GM19455 (cell line): Measurements from ENCODE around the gene FBXW10.
A peak's percentile ranks its signal among the peaks of the same experiment; 100 is the strongest.
"Not testable (repeated sequence)": the region's sequence is repeated elsewhere in the genome, so short reads cannot be mapped to it uniquely, and the experiment has no call there.

ENCODE experiments used
- ATAC-seq: cut with Tn5 transposase; IDR thresholded peaks from one replicate; pipeline ENCODE4 v1.9.1; 2021; ENCODE audit not compliant: unreplicated experiment

The FBXW10 gene

GRCh38 chr17:18747501-18747900 is 3.6 kb downstream of the FBXW10 start:
- ATAC-seq, result not testable (repeated sequence)

GRCh38 chr17:18750242-18750641 is 6.4 kb downstream of the FBXW10 start:
- ATAC-seq, result not testable (repeated sequence)

DNA sequence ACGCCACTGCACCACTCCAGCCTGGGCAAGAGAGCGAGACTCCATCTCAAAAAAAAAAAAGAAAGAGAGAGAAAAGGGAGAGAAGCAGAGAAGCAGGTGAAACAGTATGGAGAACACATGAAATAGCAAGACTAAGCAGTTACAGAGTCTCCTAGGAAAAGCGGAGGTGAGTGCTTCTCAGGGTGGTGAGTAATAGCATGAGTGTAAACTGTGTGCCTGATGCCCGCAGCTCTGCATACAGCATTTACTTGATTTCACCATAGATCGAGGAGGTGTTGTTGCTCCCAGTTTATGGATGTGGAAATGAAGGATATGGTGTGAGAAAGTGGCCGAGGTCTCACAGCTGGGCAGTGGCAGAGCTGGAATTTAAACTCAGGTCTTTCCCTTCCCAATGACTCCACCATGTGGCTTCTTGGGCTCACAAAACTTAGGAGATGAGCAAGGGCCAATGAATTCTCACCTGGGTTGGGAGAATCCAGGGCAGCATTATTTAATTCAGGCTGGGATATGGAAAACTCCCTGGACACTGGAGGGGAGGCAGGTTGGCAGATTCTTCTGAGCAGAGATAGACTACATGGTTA is 10.1 kb downstream of the FBXW10 start:
- ATAC-seq, result not testable (repeated sequence)

GRCh38 chr17:18755969-18756368 is 12.1 kb downstream of the FBXW10 start:
- ATAC-seq, result not testable (repeated sequence)

- ATAC-seq, result not testable (repeated sequence)
These were observed 13.7 kb downstream of the FBXW10 start for GRCh38 chr17:18757368-18758044.

DNA sequence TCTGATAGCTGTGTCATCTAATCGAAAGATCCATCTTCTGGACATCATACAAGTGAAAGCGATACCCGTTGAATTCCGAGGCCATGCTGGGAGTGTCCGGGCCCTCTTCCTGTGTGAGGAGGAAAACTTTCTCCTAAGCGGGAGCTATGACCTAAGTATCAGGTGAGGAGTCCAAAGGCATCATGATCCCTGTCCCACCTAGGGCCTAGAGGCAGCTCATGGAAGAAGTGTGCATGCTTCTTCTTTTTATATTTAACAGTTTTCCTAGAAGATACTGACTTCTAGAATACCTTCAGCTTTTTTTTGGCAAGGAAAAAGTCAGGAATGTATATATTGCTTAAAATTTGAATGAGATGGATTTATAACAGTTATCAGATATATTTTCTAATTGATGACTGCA is 14.5 kb downstream of the FBXW10 start:
- ATAC-seq, result not testable (repeated sequence)

- ATAC-seq, result not testable (repeated sequence)
These were observed 16.4 kb downstream of the FBXW10 start for GRCh38 chr17:18760221-18760620.

DNA sequence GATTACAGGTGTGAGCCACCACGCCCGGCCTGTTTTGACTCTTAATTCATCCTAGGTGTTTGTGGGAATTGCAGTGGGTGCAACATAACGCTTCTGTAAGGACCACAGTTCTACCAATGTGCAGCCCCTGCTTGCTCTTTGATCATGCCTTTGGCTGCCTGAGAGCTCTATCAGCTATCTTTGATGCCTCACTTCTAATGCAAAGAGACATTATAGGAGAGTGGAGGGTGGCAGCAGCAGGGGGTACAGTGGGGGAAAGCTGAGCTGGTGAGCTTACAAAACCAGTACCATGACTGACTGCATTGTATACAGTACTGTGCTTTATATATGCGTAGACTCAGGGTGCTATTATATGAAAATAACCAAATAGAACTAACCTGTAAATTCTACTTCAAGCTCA is 26.7 kb downstream of the FBXW10 start:
- not testable (repeated sequence) for ATAC-seq

DNA sequence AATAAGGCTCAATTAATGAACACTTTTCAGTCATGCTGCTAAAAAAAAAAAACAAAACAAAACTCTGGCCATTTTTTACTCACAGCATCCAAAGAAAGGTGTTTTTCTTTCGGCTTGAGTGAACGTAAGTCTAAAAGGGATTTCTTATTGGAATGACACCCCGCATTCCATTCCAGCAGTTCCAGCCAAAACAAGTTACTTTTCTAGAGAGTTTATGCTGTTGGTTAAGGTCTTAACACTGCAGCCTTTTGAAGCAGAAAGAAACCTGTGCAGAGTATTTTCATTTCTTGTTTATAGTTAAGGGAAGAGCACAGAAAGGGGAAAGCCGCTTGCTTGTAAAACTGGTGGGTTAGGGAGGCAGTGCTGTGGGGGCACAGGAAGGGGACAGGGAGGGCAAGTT is 27.2 kb downstream of the FBXW10 start:
- not testable (repeated sequence) for ATAC-seq

DNA sequence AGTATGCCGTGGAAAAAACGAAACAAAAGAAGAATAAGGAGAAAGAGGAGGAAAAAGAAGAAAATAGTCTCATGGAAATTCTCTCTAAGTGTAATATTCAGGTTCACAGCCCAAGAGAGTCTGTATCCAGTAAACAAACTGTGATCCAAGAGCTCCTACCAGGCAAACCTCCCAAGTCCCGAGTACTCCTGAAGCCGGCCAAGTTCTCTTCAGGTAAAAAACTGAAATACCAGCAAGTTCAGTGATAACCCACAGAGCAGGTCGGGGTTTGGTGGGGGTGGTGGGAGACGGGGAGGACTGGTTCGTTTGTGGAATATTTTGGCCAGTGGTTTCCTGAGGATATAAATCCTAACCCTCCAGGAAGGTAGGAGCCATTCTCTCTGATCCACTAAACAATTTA is 28.6 kb downstream of the FBXW10 start:
- no peak for ATAC-seq

DNA sequence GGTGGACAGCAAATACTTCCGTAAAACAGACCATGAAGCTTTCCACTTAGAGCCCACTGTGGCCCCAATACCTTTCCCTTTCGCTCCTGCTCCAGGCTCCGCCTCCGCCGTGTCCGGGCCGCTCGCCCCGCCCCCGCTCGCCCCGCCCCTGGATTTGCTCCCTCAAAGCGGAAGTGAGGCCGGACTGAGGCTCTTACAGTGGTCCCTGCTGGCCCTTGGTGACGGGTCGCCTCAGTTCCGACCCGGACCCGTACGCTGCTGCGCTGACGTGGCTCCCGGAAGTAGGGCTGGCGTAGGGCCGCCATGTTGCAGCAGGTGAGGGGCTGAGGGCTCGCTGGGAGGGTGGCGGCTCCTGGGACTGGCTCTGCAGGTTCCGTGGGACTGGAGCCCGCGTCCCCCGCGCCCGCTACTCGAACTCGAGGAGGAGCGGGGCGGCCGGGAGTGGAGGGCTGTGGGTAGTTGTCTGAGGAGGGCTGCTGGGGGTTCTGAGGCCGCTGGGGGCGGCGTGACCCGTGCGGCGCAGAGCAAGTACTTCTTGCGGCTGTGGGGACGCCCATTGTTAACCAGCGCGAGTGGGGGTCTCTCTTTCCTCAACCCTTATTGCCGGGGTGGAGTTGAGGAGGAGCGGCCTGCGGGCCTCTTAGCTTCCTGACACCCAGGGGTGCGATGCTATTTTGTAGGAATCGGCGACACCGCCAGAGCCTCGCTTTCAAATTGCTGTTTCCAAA is 37.3 kb downstream of the FBXW10 start, which contains the start of gene TVP23B:
TVP23B (plus strand) TSS at position 193 of the 728 bp plus-strand sequence; CDS start at position 304, 111 bp downstream.
- ATAC-seq, result peak; percentile 99

DNA sequence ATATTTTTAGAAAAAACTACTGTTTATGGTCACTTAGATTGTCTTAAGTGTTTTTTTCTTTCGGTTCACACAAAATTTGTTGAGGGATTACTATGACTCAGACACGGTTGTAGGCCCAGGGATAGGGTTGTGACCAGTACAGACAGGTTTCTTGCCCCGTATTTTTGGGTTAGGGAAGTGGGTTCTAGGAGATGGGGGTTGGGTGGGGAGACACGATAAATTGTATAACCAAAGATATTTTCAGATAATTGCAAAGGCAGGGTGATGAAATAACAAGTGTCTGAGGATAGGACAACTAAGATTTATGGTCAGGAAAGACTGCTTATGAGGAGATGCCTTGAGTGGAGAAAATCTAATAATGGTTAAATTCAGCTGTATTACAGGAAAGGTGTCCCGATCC is 38.0 kb downstream of the FBXW10 start:
- ATAC-seq, result not testable (repeated sequence)

DNA sequence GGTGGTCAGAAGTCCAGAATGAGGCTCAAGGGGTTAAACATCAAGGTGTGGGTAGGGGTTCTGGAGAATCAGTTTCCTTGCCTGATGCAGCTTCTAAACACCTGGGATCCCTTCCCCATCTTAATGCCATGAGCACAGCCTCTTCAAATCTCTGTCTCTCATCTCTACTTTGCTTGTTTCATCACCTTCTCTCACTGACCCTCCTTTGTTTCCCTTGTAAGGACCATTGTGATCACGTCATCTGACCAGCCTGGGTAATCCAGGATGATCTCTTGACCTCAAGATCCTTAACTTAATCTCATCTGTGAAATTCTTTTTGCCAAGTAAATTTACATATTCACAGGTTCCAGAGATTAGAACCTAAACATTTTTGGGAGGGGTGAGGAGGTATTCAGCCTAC is 42.1 kb downstream of the FBXW10 start:
- ATAC-seq, result not testable (repeated sequence)

DNA sequence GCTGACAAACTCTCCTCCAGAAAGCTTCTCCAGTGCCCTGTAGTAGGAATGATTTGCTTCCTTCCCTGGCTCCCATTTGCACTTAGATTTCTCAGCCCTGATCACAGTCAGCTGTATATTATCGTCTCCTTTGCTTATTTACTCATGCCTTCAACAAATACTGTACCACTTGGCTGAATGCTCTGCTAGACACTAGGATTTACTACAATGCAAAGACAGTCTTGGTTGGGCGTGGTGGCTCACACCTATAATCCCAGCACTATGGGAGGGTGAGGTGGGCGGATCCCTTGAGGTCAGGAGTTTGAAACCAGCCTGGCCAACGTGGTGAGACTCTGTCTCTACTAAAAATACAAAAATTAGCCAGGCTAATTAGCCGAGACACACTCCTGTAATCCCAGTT is 43.0 kb downstream of the FBXW10 start:
- ATAC-seq, result not testable (repeated sequence)

DNA sequence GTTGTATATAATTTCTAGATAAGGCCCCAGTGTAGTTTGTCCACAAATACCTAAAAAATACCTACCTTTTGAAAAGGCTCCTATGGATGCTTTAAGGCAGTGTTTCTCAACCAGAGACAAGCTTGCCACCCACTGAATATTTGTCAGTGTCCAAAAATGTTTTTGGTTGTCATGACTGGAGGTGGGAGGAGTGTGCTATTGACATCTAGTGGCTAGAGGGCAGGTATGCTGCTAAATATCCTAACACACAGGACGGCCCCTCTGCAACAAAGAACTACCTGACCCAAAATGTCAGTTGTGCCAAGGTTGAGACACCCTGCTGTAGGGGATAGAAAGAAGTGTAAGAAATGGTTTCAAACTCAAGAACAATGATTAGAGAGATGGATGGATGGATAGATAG is 47.5 kb downstream of the FBXW10 start:
- not testable (repeated sequence) for ATAC-seq

GRCh38 chr17:18794841-18795240 is 51.0 kb downstream of the FBXW10 start:
- not testable (repeated sequence) for ATAC-seq

DNA sequence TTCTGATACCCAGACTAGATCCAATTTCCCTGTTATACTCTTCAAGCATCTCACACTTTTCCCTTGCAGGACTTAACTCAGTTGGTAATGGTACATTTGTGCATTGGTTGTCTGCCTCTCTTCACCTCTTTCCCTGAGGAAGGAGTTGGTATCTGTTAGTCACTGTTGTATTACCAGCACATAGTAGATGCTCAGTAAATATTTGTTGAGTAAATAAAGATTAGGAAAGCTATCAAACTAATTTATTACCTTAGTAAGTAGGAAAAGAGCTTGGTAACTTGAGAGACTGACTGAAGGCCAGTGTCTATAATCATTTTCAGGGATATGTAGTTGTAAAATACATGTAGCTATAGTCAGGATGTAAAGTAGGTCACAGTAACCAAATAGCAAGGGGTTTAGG is 53.0 kb downstream of the FBXW10 start:
- not testable (repeated sequence) for ATAC-seq

- not testable (repeated sequence) for ATAC-seq
These were observed 59.8 kb downstream of the FBXW10 start for GRCh38 chr17:18803458-18804245.

GRCh38 chr17:18815924-18816323 is 72.1 kb downstream of the FBXW10 start:
- ATAC-seq, result not testable (repeated sequence)

DNA sequence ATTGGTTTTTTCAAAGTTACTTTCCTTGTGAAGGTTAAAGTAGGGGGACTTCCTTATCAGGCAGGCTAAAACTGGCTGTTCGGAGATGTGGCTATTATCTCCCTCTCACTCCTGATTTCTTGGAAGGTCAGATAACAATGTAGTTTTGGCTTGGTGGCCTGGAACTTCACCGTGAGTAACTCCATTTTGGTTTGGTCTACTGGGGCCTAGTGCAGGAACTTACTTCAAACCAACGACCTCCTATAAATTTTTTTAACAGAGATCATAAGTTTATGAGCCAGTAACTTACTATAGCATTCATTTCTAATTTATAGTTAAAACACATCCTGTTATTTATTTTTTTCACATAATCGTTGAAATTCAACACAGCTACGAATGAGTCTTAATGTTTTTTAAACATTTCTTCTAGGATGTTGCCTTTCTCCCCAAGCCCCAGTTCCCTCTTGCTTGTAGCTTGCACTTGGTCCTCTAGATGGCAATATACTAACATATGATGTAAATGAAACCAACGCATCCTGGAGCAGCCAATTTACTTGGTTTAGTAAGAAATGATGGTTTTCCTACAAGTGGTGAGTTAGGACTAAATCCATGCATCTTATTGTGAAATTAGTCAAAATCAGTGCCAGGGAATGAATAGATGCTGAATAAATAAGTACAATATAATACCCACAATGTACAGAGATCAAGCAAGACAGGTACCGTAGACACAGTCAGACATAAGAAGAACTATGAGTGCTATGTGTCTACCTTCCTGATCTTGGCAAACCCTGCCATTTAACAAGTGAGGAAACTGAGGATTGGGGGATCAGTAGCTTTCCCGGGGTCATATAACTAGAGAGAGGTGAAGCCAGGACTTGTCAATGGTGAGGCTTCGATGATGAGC is 72.9 kb downstream of the FBXW10 start:
- not testable (repeated sequence) for ATAC-seq
